H1 (cell line): ENCODE results near the gene SPOCK1.

Source experiments
- PHF8 ChIP-seq: fragments of 200-600 bp; sonication (generic); conservative IDR thresholded peaks from 2 replicates; pipeline ENCODE4 v1.7.1; 2012; ENCODE audit warnings: low read depth, mild to moderate bottlenecking, inconsistent platforms, low read length, moderate library complexity
- TF ChIP-seq, protein P1 (sequence below), 3 experiments: IDR thresholded peaks; 1 replicate in 2 of 3; 2 replicates in 1 of 3; pipeline versions ENCODE4 v1.5.1 to v1.6.1; 2011; ENCODE audit warnings: low read length in 3 of 3, mild to moderate bottlenecking in 3 of 3, inconsistent platforms in 2 of 3, low read depth in 1 of 3, moderate library complexity in 1 of 3; ENCODE audit not compliant: insufficient read depth in 1 of 3; ENCODE audit errors: control extremely low read depth in 1 of 3

DNA sequence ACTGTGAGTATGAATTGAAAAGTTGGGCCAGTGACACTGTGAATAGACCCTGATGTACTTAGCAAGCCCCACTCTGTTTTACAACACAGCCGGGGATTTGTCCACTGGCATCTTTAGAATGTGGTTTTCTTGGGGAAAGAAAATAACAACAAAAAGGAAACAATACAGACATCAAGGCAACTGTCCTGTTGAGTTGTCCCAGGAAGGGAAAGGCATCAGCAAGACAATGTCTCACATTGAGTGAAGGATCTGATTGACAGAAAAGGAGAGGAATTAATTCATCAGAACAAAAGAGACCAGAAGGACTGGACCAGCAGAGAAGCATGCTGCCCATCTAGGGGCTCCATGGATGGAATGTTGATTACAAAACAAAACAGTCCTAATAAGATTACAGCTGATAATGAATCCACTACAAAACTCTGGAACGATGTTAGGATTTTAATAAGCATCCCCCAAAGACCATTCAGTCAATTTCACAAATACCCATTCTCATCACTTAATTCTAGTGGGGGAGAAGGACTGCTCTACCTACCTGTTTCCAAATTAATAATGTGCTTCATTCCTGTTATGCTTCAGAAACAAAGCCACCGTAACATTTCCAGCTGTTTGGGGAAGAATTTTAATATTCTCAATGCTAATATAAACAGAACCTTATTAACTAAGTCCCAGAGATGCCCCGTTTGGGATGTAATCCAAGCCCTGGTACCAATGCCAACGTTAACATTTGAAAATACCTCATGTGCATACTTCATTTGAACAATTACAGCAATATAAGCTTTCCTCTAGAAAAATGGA, 298.0 kb downstream of the SPOCK1 start:
- TF ChIP-seq, protein P1, sequence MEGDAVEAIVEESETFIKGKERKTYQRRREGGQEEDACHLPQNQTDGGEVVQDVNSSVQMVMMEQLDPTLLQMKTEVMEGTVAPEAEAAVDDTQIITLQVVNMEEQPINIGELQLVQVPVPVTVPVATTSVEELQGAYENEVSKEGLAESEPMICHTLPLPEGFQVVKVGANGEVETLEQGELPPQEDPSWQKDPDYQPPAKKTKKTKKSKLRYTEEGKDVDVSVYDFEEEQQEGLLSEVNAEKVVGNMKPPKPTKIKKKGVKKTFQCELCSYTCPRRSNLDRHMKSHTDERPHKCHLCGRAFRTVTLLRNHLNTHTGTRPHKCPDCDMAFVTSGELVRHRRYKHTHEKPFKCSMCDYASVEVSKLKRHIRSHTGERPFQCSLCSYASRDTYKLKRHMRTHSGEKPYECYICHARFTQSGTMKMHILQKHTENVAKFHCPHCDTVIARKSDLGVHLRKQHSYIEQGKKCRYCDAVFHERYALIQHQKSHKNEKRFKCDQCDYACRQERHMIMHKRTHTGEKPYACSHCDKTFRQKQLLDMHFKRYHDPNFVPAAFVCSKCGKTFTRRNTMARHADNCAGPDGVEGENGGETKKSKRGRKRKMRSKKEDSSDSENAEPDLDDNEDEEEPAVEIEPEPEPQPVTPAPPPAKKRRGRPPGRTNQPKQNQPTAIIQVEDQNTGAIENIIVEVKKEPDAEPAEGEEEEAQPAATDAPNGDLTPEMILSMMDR (IDR thresholded peaks at IDR 0.05; ENCODE audit: control extremely low read depth in 1 of 3, insufficient read depth in 1 of 3, low read depth in 1 of 3, low read length in 3 of 3) = no peak
- no peak for TF ChIP-seq PHF8
